Hepatocyte (in vitro differentiated cells): Measurements from ENCODE around the gene PIEZO1.

Source experiments
- EZH2phosphoT487 ChIP-seq: fragments of 200-600 bp; sonication (generic); IDR thresholded peaks from one replicate; pipeline ENCODE4 v1.6.1; 2018; ENCODE audit warnings: antibody characterized with exemption, mild to moderate bottlenecking, low read depth, moderate library complexity; ENCODE audit not compliant: unreplicated experiment, severe bottlenecking
- TF ChIP-seq, protein P1 (sequence below): fragments of 200-600 bp; sonication (generic); IDR thresholded peaks from 2 replicates; pipeline ENCODE4 v1.5.1; 2016; ENCODE audit warnings: antibody characterized with exemption, mild to moderate bottlenecking; ENCODE audit not compliant: poor library complexity

DNA sequence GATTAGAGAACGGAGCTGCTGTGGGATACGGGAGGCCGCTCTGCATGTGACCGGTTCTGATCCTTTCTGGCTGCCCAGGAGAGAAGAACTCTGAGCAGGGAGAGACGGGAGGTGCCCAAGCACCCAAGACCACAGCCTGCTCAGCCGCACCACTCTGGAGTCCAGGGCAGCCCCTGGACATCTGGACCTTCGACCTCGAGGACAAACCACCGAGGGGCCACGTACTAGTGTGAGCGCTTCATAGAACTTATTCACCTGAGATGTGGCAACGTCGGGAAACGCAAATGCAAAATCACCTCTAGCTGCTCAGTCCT is 84.7 kb downstream of the PIEZO1 start:
- TF ChIP-seq, protein P1, sequence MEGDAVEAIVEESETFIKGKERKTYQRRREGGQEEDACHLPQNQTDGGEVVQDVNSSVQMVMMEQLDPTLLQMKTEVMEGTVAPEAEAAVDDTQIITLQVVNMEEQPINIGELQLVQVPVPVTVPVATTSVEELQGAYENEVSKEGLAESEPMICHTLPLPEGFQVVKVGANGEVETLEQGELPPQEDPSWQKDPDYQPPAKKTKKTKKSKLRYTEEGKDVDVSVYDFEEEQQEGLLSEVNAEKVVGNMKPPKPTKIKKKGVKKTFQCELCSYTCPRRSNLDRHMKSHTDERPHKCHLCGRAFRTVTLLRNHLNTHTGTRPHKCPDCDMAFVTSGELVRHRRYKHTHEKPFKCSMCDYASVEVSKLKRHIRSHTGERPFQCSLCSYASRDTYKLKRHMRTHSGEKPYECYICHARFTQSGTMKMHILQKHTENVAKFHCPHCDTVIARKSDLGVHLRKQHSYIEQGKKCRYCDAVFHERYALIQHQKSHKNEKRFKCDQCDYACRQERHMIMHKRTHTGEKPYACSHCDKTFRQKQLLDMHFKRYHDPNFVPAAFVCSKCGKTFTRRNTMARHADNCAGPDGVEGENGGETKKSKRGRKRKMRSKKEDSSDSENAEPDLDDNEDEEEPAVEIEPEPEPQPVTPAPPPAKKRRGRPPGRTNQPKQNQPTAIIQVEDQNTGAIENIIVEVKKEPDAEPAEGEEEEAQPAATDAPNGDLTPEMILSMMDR = no peak
- no peak for TF ChIP-seq EZH2phosphoT487
